Tibial nerve (tissue), 4 donors: Measurements from ENCODE around the gene CMBL. TPM values are rescaled to one million over a fixed set of nuclear protein-coding genes. Genes with fewer than 3 reads are reported as not detected.

Experiments used
- DNase-seq, 2 donors: peaks; one replicate each; pipeline ENCODE4 v3.0.0-alpha.2; 2019; ENCODE audit warnings: low spot score in 2 of 2
- H3K27ac ChIP-seq, 4 donors: fragments of 200-600 bp; sonication (generic) in 3 of 4; one replicate each; pipeline ENCODE4 v1.5.1; 2017 to 2019; ENCODE audit warnings: mild to moderate bottlenecking in 1 of 4
- H3K27me3 ChIP-seq, 2 donors: fragments of 200-600 bp; sonication (generic) in 1 of 2; one replicate each; pipeline versions ENCODE4 v1.5.1 to v1.6.0; 2017 to 2019
- H3K36me3 ChIP-seq, 3 donors: fragments of 200-600 bp; sonication (generic); one replicate each; pipeline ENCODE4 v1.5.1; 2018 to 2019
- H3K4me1 ChIP-seq, 4 donors: fragments of 200-600 bp; sonication (generic) in 3 of 4; one replicate each; pipeline ENCODE4 v1.5.1; 2017 to 2019
- H3K4me3 ChIP-seq, 4 donors: fragments of 200-600 bp; sonication (generic) in 3 of 4; one replicate each; pipeline ENCODE4 v1.5.1; 2017 to 2019; ENCODE audit warnings: mild to moderate bottlenecking in 1 of 4, moderate library complexity in 1 of 4
- H3K9me3 ChIP-seq, 4 donors: fragments of 200-600 bp; sonication (generic) in 3 of 4; one replicate each; pipeline ENCODE4 v1.5.1; 2017 to 2019
- CTCF ChIP-seq, 5 experiments: fragments of 200-600 bp in 3 of 5; fragments of 450-650 bp in 2 of 5; sonication (generic) in 3 of 5; IDR thresholded peaks; one replicate each; pipeline ENCODE4 v1.5.1; 2016 to 2019; ENCODE audit warnings: antibody characterized with exemption in 5 of 5, mild to moderate bottlenecking in 3 of 5, moderate library complexity in 2 of 5
- EP300 ChIP-seq, 2 donors: sonication (generic); formaldehyde crosslinking; IDR thresholded peaks; one replicate each; pipeline ENCODE4 v1.6.1; 2017; ENCODE audit warnings: antibody characterized with exemption in 2 of 2, mild to moderate bottlenecking in 1 of 2
- POLR2A ChIP-seq, 2 donors: fragments of 450-650 bp; IDR thresholded peaks; one replicate each; pipeline ENCODE4 v1.6.1; 2017; ENCODE audit warnings: antibody characterized with exemption in 2 of 2, mild to moderate bottlenecking in 2 of 2, moderate library complexity in 2 of 2
- WGBS, 2 donors: methylation state at CpG; one replicate each; pipeline ENCODE4 v1.1.5; 2018; 5-methylcytosine and 5-hydroxymethylcytosine counted together
- total RNA-seq, 4 donors: library from RNA; depleted of rRNA; stranded (reverse); fragments of >200 nt; gene quantifications; one replicate each; pipeline ENCODE4 v1.1.0, GENCODE V29; 2016

Gene CMBL
- total RNA-seq, 4 donors from 2014 or later, result 5.7 to 7.4 (median 6.6) TPM

GRCh38 chr5:10324518-10325370 lies 17.0 kb upstream of the CMBL start:
- peaks cover 0 to 7% (median 0%) of the 10 kb centered on the region in 4 donors for H3K4me1 ChIP-seq

GRCh38 chr5:10323588-10324488 lies 16.1 kb upstream of the CMBL start:
- no peaks in the 10 kb centered on the region for H3K36me3 ChIP-seq
- no peaks in the 10 kb centered on the region for H3K4me1 ChIP-seq
- 77 to 81% methylated on average over 6 of the region's 6 CpGs for WGBS, 2 donors
- H3K27me3 ChIP-seq, result no peaks in the 10 kb centered on the region
- DNase-seq, result no peak
- no peak overlapping the region for H3K4me3 ChIP-seq
- H3K27ac ChIP-seq, result no peak overlapping the region
- TF ChIP-seq CTCF (IDR thresholded peaks at IDR 0.05) (no peak), POLR2A (IDR thresholded peaks at IDR 0.05) (no peak), EP300 (IDR thresholded peaks at IDR 0.05) (no peak)
- H3K9me3 ChIP-seq, result no peaks in the 10 kb centered on the region

More at GRCh38 chr5:10324518-10325370, 17.0 kb upstream of the CMBL start:
- Histone ChIP-seq H3K36me3 (no peaks in the 10 kb centered on the region), H3K27me3 (no peaks in the 10 kb centered on the region), H3K4me3 (no peak overlapping the region), H3K27ac (no peak overlapping the region), H3K9me3 (no peaks in the 10 kb centered on the region)
- TF ChIP-seq EP300 (IDR thresholded peaks at IDR 0.05) (no peak), POLR2A (IDR thresholded peaks at IDR 0.05) (no peak), CTCF (IDR thresholded peaks at IDR 0.05) (no peak)
- WGBS, 2 donors, result 90 to 91% methylated on average over 6 of the region's 6 CpGs
- no peak for DNase-seq

GRCh38 chr5:10321882-10322281 lies 14.2 kb upstream of the CMBL start:
- H3K4me1 ChIP-seq, result no peaks in the 10 kb centered on the region
- no peaks in the 10 kb centered on the region for H3K9me3 ChIP-seq
- H3K27ac ChIP-seq, result no peak overlapping the region
- DNase-seq, result no peak
- no peak for TF ChIP-seq CTCF (IDR thresholded peaks at IDR 0.05)
- TF ChIP-seq POLR2A (IDR thresholded peaks at IDR 0.05), result no peak
- no peak for TF ChIP-seq EP300 (IDR thresholded peaks at IDR 0.05)
- H3K36me3 ChIP-seq, result no peaks in the 10 kb centered on the region
- H3K4me3 ChIP-seq, result no peak overlapping the region
- H3K27me3 ChIP-seq, result no peaks in the 10 kb centered on the region
- 75 to 78% methylated on average over 9 of the region's 9 CpGs for WGBS, 2 donors

GRCh38 chr5:10320793-10321192 lies 13.1 kb upstream of the CMBL start:
- 62 to 63% methylated on average over 3 of the region's 3 CpGs for WGBS, 2 donors

More at GRCh38 chr5:10320793-10321192, 13.1 kb upstream of the CMBL start:
- TF ChIP-seq POLR2A (IDR thresholded peaks at IDR 0.05) (no peak), EP300 (IDR thresholded peaks at IDR 0.05) (no peak), CTCF (IDR thresholded peaks at IDR 0.05) (no peak)
- Histone ChIP-seq H3K36me3 (no peaks in the 10 kb centered on the region), H3K9me3 (no peaks in the 10 kb centered on the region), H3K4me3 (no peak overlapping the region), H3K4me1 (no peaks in the 10 kb centered on the region), H3K27me3 (no peaks in the 10 kb centered on the region), H3K27ac (no peak overlapping the region)
- no peak for DNase-seq
